Measurements from ENCODE around the gene LIPI. TPM values are rescaled to one million over a fixed set of nuclear protein-coding genes. Genes with fewer than 3 reads are reported as not detected.

The LIPI gene
- total and polyA plus RNA-seq, 2 experiments from 2014 or later: not detected

DNA sequence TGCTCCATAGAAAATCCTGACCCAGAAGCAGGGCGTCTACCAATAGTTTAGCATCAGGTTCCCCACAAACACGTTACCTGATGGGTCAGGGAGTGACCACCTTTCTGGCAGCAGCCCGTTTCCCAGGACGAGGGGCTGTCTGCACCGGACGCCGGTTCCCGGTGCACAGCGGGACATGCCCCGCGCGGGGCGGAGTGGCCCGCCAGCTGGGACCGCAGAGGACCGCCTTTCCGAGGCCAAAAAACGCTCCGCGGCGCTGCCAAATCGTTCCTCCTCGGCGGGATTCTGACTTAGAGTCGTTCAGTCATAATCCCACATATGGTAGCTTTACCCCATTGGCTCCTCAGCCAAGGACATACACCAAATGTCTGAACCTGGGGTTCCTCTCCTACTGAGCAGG is 126.1 kb downstream of the LIPI start:
- ATAC-seq (no peak), DNase-seq (ENCODE audit: low spot score) (no peak)
- peaks cover 2% of the 10 kb centered on the region; the same call in 1 of the 3 replicates for H3K4me1 Mint-ChIP-seq
- Histone ChIP-seq H3K27ac (ENCODE audit: low read depth) (no peak overlapping the region), H3K4me2 (no peak overlapping the region), H3K4me1 (ENCODE audit: insufficient read depth) (no peaks in the 10 kb centered on the region), H3K9me2 (ENCODE audit: insufficient read depth) (no peaks in the 10 kb centered on the region), H3K79me2 (replicated peaks; ENCODE audit: insufficient read depth) (no peaks in the 10 kb centered on the region), H3K36me3 (ENCODE audit: insufficient read depth) (no peaks in the 10 kb centered on the region), H2AFZ (no peak overlapping the region; the same call in 1 of the 2 replicates), H3F3A (replicated peaks; ENCODE audit: low read depth) (no peaks in the 10 kb centered on the region), H4K20me1 (replicated peaks; ENCODE audit: insufficient read depth) (no peaks in the 10 kb centered on the region), H3K27me3 (ENCODE audit: insufficient read depth) (no peaks in the 10 kb centered on the region), H3K4me3 (no peak overlapping the region)
- no peak for TF ChIP-seq STAT1 (IDR thresholded peaks at IDR 0.05; ENCODE audit: unreplicated experiment)
- TF ChIP-seq, protein P1, sequence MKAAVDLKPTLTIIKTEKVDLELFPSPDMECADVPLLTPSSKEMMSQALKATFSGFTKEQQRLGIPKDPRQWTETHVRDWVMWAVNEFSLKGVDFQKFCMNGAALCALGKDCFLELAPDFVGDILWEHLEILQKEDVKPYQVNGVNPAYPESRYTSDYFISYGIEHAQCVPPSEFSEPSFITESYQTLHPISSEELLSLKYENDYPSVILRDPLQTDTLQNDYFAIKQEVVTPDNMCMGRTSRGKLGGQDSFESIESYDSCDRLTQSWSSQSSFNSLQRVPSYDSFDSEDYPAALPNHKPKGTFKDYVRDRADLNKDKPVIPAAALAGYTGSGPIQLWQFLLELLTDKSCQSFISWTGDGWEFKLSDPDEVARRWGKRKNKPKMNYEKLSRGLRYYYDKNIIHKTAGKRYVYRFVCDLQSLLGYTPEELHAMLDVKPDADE (IDR thresholded peaks at IDR 0.05): no peak
- no peak overlapping the region for H3K4me3 Mint-ChIP-seq
- peaks cover 4% of the 10 kb centered on the region for H3K27me3 Mint-ChIP-seq (ENCODE audit: insufficient read depth, low read depth, poor library complexity)
- H3K9me3 Mint-ChIP-seq: no peaks in the 10 kb centered on the region
- no peak overlapping the region for H3K27ac Mint-ChIP-seq
- no peaks in the 10 kb centered on the region for H3K36me3 Mint-ChIP-seq (ENCODE audit: low read depth)

DNA sequence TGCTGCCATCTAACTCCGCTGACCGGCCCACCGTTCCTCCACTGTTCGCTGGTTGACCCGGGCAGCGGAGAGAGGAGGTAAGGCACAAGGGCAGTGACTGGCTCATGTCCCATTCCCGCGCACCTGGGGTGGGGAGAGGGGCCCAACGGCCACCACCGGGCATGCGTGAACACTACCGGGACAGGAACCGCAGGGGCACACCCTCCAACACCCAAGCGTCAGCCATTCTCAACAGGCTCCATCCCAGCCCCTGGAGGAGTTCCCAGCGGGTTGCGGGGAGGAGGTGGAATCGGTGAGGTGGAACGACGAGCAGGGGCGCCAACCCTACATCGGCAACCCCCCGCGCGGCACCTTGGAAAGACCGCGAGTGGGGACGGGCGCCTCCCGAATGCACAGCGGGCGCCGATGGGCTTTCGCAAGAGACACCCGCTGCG is 126.7 kb downstream of the LIPI start:
- Mint-ChIP-seq H3K9me3 (no peaks in the 10 kb centered on the region), H3K4me3 (no peak overlapping the region), H3K4me1 (peaks cover 2% of the 10 kb centered on the region; the same call in 1 of the 3 replicates), H3K27ac (no peak overlapping the region), H3K27me3 (ENCODE audit: insufficient read depth, low read depth, poor library complexity) (peaks cover 4% of the 10 kb centered on the region), H3K36me3 (ENCODE audit: low read depth) (no peaks in the 10 kb centered on the region)
- H2AFZ ChIP-seq: no peak overlapping the region
- no peaks in the 10 kb centered on the region for H3K79me2 ChIP-seq (replicated peaks; ENCODE audit: insufficient read depth)
- DNase-seq (ENCODE audit: low spot score): no peak
- no peaks in the 10 kb centered on the region for H3K36me3 ChIP-seq (ENCODE audit: insufficient read depth)
- no peak for ATAC-seq
- H3K4me1 ChIP-seq (ENCODE audit: insufficient read depth): no peaks in the 10 kb centered on the region
- no peaks in the 10 kb centered on the region for H3K9me2 ChIP-seq (ENCODE audit: insufficient read depth)
- no peak overlapping the region for H3K4me3 ChIP-seq
- no peaks in the 10 kb centered on the region for H4K20me1 ChIP-seq (replicated peaks; ENCODE audit: insufficient read depth)
- H3K4me2 ChIP-seq: no peak overlapping the region
- H3K27me3 ChIP-seq (ENCODE audit: insufficient read depth): no peaks in the 10 kb centered on the region
- no peak overlapping the region for H3K27ac ChIP-seq (ENCODE audit: low read depth)
- H3F3A ChIP-seq (replicated peaks; ENCODE audit: low read depth): no peaks in the 10 kb centered on the region
- TF ChIP-seq NANOG (IDR thresholded peaks at IDR 0.05; ENCODE audit: borderline replicate concordance): no peak
- no peak for TF ChIP-seq JUNB (IDR thresholded peaks at IDR 0.05; ENCODE audit: unreplicated experiment)
- TF ChIP-seq, protein P2, sequence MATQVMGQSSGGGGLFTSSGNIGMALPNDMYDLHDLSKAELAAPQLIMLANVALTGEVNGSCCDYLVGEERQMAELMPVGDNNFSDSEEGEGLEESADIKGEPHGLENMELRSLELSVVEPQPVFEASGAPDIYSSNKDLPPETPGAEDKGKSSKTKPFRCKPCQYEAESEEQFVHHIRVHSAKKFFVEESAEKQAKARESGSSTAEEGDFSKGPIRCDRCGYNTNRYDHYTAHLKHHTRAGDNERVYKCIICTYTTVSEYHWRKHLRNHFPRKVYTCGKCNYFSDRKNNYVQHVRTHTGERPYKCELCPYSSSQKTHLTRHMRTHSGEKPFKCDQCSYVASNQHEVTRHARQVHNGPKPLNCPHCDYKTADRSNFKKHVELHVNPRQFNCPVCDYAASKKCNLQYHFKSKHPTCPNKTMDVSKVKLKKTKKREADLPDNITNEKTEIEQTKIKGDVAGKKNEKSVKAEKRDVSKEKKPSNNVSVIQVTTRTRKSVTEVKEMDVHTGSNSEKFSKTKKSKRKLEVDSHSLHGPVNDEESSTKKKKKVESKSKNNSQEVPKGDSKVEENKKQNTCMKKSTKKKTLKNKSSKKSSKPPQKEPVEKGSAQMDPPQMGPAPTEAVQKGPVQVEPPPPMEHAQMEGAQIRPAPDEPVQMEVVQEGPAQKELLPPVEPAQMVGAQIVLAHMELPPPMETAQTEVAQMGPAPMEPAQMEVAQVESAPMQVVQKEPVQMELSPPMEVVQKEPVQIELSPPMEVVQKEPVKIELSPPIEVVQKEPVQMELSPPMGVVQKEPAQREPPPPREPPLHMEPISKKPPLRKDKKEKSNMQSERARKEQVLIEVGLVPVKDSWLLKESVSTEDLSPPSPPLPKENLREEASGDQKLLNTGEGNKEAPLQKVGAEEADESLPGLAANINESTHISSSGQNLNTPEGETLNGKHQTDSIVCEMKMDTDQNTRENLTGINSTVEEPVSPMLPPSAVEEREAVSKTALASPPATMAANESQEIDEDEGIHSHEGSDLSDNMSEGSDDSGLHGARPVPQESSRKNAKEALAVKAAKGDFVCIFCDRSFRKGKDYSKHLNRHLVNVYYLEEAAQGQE (IDR thresholded peaks at IDR 0.05; ENCODE audit: unreplicated experiment): no peak
- TF ChIP-seq ZNF114 (CRISPR knock-in tag; IDR thresholded peaks at IDR 0.05): no peak
- no peak for TF ChIP-seq EZH2phosphoT487 (IDR thresholded peaks at IDR 0.05; ENCODE audit: unreplicated experiment)
- TF ChIP-seq, protein P3, sequence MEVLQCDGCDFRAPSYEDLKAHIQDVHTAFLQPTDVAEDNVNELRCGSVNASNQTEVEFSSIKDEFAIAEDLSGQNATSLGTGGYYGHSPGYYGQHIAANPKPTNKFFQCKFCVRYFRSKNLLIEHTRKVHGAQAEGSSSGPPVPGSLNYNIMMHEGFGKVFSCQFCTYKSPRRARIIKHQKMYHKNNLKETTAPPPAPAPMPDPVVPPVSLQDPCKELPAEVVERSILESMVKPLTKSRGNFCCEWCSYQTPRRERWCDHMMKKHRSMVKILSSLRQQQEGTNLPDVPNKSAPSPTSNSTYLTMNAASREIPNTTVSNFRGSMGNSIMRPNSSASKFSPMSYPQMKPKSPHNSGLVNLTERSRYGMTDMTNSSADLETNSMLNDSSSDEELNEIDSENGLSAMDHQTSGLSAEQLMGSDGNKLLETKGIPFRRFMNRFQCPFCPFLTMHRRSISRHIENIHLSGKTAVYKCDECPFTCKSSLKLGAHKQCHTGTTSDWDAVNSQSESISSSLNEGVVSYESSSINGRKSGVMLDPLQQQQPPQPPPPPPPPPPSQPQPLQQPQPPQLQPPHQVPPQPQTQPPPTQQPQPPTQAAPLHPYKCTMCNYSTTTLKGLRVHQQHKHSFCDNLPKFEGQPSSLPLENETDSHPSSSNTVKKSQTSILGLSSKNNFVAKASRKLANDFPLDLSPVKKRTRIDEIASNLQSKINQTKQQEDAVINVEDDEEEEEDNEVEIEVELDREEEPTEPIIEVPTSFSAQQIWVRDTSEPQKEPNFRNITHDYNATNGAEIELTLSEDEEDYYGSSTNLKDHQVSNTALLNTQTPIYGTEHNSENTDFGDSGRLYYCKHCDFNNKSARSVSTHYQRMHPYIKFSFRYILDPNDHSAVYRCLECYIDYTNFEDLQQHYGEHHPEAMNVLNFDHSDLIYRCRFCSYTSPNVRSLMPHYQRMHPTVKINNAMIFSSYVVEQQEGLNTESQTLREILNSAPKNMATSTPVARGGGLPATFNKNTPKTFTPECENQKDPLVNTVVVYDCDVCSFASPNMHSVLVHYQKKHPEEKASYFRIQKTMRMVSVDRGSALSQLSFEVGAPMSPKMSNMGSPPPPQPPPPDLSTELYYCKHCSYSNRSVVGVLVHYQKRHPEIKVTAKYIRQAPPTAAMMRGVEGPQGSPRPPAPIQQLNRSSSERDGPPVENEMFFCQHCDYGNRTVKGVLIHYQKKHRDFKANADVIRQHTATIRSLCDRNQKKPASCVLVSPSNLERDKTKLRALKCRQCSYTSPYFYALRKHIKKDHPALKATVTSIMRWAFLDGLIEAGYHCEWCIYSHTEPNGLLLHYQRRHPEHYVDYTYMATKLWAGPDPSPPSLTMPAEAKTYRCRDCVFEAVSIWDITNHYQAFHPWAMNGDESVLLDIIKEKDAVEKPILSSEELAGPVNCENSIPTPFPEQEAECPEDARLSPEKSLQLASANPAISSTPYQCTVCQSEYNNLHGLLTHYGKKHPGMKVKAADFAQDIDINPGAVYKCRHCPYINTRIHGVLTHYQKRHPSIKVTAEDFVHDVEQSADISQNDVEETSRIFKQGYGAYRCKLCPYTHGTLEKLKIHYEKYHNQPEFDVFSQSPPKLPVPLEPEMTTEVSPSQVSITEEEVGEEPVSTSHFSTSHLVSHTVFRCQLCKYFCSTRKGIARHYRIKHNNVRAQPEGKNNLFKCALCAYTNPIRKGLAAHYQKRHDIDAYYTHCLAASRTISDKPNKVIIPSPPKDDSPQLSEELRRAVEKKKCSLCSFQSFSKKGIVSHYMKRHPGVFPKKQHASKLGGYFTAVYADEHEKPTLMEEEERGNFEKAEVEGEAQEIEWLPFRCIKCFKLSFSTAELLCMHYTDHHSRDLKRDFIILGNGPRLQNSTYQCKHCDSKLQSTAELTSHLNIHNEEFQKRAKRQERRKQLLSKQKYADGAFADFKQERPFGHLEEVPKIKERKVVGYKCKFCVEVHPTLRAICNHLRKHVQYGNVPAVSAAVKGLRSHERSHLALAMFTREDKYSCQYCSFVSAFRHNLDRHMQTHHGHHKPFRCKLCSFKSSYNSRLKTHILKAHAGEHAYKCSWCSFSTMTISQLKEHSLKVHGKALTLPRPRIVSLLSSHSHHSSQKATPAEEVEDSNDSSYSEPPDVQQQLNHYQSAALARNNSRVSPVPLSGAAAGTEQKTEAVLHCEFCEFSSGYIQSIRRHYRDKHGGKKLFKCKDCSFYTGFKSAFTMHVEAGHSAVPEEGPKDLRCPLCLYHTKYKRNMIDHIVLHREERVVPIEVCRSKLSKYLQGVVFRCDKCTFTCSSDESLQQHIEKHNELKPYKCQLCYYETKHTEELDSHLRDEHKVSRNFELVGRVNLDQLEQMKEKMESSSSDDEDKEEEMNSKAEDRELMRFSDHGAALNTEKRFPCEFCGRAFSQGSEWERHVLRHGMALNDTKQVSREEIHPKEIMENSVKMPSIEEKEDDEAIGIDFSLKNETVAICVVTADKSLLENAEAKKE (CRISPR knock-in tag; IDR thresholded peaks at IDR 0.05): no peak
- TF ChIP-seq EZH2 (IDR thresholded peaks at IDR 0.05; ENCODE audit: low read depth, unreplicated experiment): no peak
- TF ChIP-seq, protein P4, sequence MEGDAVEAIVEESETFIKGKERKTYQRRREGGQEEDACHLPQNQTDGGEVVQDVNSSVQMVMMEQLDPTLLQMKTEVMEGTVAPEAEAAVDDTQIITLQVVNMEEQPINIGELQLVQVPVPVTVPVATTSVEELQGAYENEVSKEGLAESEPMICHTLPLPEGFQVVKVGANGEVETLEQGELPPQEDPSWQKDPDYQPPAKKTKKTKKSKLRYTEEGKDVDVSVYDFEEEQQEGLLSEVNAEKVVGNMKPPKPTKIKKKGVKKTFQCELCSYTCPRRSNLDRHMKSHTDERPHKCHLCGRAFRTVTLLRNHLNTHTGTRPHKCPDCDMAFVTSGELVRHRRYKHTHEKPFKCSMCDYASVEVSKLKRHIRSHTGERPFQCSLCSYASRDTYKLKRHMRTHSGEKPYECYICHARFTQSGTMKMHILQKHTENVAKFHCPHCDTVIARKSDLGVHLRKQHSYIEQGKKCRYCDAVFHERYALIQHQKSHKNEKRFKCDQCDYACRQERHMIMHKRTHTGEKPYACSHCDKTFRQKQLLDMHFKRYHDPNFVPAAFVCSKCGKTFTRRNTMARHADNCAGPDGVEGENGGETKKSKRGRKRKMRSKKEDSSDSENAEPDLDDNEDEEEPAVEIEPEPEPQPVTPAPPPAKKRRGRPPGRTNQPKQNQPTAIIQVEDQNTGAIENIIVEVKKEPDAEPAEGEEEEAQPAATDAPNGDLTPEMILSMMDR (conservative IDR thresholded peaks at IDR 0.05; ENCODE audit: low read depth in 2 of 2): no peak

Measured in GM23338 (cell line).